ENCODE data around the gene NR3C1.
"Not testable (repeated sequence)": the region's sequence is repeated elsewhere in the genome, so short reads cannot be mapped to it uniquely, and the experiment has no call there.

NR3C1 gene

GRCh38 chr5:143331956-143332355 is 71.5 kb downstream of the NR3C1 start:
- POLR2A ChIA-PET = interaction anchor here (0.6 kb wide), 1 partner anchor 13 kb away, joined by 4 read pairs; no protein-coding TSS in a partner anchor
- TF ChIP-seq CTCF (IDR thresholded peaks at IDR 0.05; ENCODE audit: insufficient read depth, low read length, missing control alignments) = no peak
- CTCF ChIA-PET = no interaction called here
- no peak overlapping the region for H3K4me3 ChIP-seq (ENCODE audit: low read depth, low read length)
- DNase-seq (ENCODE audit: low read depth, low spot score) = no peak

GRCh38 chr5:143329843-143330242 is 73.6 kb downstream of the NR3C1 start:
- no peak overlapping the region for H3K4me3 ChIP-seq (ENCODE audit: low read depth, low read length)
- no peak for DNase-seq (ENCODE audit: low read depth, low spot score)
- ChIA-PET CTCF (interaction anchor here (0.6 to 1.0 kb wide), 2 partner anchors 14 to 405 kb away, joined by 3 read pairs; no protein-coding TSS in a partner anchor), POLR2A (no interaction called here)
- no peak for TF ChIP-seq CTCF (IDR thresholded peaks at IDR 0.05; ENCODE audit: insufficient read depth, low read length, missing control alignments)

- no peak overlapping the region for H3K4me3 ChIP-seq (ENCODE audit: low read depth, low read length)
- ChIA-PET CTCF (no interaction called here), POLR2A (no interaction called here)
- no peak for TF ChIP-seq CTCF (IDR thresholded peaks at IDR 0.05; ENCODE audit: insufficient read depth, low read length, missing control alignments)
- no peak for DNase-seq (ENCODE audit: low read depth, low spot score)
Measured at GRCh38 chr5:143328589-143329220, 74.8 kb downstream of the NR3C1 start.

GRCh38 chr5:143325086-143325485 is 78.4 kb downstream of the NR3C1 start:
- CTCF ChIA-PET; H3K4me3 ChIP-seq (ENCODE audit: low read depth, low read length); DNase-seq (ENCODE audit: low read depth, low spot score); POLR2A ChIA-PET: not testable (repeated sequence)

- POLR2A ChIA-PET; H3K4me3 ChIP-seq (ENCODE audit: low read depth, low read length); DNase-seq (ENCODE audit: low read depth, low spot score); CTCF ChIA-PET: not testable (repeated sequence)
Measured at GRCh38 chr5:143322931-143323630, 80.4 kb downstream of the NR3C1 start.

GRCh38 chr5:143322176-143322575 is 81.3 kb downstream of the NR3C1 start:
- TF ChIP-seq CTCF (IDR thresholded peaks at IDR 0.05; ENCODE audit: insufficient read depth, low read length, missing control alignments) = no peak

GRCh38 chr5:143319437-143320227 is 83.9 kb downstream of the NR3C1 start:
- TF ChIP-seq CTCF (IDR thresholded peaks at IDR 0.05; ENCODE audit: insufficient read depth, low read length, missing control alignments) = no peak
- H3K4me3 ChIP-seq (ENCODE audit: low read depth, low read length) = no peak overlapping the region
- POLR2A ChIA-PET = no interaction called here
- CTCF ChIA-PET = no interaction called here
- no peak for DNase-seq (ENCODE audit: low read depth, low spot score)

More at GRCh38 chr5:143322176-143322575, 81.3 kb downstream of the NR3C1 start:
- POLR2A ChIA-PET = no interaction called here
- no peak for DNase-seq (ENCODE audit: low read depth, low spot score)
- CTCF ChIA-PET = no interaction called here
- H3K4me3 ChIP-seq (ENCODE audit: low read depth, low read length) = no peak overlapping the region

All from AG04449 (cell line).